ENCODE results near the gene AP2B1.

Gene AP2B1

GRCh38 chr17:35731917-35732805 is 145.0 kb downstream of the AP2B1 start:
- no peak for DNase-seq

GRCh38 chr17:35732806-35733136 is 145.6 kb downstream of the AP2B1 start:
- no peak for DNase-seq

DNA sequence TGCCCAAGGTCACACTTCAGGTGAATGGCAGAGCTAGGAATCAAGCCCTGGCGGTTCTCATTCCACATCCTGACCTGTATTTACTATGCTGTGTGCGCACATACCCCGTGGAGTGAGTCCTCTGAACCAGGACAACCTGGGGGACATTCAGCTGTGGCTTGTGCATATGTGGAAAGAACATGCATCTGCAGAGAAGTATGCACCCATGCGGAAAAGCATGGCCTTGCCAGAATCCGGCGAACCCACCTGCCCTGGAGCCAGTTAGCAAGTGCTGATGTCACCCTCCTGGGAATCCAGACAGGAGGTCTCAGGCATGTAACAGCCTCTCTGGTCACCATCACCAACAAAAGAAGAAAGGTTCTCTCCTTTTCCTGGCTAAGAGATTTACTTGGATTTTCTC is 146.2 kb downstream of the AP2B1 start:
- DNase-seq = no peak

DNA sequence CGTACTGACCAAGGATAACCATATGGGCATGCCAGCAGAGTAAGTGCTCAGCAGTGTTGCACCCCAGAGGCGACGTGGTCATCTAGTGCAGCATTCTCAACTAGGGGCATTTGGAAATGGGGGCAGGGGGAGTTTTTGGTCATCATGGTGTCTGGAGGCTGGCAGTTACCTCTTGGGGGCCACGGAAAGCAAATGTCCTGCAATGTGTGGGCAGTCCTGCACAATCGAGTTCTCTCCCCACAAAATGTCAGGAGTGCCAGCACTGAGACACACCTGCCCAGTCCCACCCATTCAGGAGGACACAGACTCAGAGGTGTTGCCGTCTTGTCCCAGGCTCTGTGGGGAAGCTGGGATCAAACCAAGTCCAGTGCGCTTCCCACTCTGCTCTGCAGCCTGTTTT is 147.3 kb downstream of the AP2B1 start:
- DNase-seq = no peak

- no peak for DNase-seq
Observed at GRCh38 chr17:35735036-35735805, 148.1 kb downstream of the AP2B1 start.

DNA sequence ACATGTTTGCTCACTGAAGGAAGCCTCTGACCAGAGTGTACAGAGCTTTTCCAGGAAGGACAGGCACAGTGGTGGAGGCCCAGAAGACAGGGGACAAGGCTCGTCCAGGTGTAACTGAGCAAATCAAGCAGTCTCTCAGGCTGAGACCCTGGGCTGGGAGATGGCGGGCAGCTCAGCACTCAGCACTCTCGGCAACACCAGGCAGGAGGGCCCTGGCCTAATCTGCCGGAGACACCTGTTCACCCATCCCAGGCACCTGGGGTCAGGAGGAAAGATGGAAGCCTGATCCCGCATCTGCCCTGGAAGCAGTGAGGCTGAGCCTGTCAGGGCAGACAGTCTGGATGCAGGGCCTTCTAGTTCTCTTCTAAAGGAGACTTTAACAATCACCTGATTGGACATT is 149.1 kb downstream of the AP2B1 start:
- no peak for DNase-seq

DNA sequence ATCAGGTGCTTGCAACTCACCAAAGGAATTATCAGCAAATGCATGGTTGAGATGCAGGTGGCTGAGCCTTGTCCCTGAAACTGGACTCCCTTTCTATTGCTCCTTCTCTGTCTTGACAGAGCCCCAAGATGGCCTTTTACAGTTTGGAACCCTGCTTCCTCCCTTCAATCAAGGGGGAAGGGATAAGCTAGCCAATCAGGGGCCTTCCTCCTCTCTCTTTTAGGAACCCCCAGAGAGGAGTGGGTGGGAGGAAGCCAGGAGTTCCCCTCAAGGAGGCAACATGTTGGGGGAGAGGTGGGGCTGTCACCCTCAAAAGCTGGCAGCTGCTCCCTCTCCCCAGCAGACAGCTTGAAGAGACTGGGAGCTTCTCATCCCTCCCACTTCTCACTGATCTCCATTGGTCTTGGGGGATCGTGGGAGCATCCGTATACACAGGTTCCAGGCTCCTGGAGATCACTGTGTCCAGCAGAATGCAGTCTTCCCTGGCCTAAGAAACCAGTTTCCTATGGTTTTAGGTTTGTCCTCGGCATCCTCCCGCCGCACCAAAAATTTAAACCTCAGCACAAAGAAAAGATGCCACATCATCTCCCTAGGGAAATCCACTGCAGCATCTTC is 151.5 kb downstream of the AP2B1 start:
- DNase-seq = no peak

- no peak for DNase-seq
Observed at GRCh38 chr17:35740216-35740615, 153.1 kb downstream of the AP2B1 start.

DNA sequence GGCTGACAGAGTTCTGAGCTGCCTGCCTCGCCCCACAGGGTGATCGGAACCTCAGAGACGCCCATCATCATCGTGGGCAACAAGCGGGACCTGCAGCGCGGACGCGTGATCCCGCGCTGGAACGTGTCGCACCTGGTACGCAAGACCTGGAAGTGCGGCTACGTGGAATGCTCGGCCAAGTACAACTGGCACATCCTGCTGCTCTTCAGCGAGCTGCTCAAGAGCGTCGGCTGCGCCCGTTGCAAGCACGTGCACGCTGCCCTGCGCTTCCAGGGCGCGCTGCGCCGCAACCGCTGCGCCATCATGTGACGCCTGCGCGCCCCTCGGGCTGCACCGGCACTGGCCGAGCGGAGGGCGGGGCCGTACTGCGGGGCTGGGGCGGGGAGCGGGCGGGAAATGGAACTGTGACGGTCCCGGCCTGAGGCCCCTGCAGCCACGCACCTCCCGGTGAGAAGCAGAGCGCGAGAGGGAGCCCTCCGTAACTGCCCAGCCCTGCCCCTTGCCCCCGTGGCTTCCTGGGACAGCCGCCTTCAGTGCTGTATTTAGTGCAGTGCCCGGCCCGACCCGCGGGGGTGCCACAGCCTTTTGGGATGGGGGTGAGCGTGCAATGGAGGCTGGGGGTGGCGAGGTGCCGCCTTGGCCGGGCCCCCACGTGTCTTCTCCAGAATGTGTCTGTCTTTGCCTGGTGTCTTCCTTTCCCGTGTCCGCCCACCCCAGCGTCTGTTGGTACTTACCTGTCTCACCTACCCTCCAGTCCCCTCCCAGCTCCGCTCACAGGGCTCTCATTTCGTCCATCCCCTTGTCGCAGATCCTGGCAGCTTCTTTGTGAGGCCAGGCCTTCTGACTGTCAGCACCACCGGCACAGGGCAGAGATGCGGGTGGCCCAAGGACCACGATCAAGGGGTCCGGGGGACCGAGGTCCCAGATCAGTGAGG is 154.1 kb downstream of the AP2B1 start:
- DNase-seq = no peak

- no peak for DNase-seq
Observed at GRCh38 chr17:35742496-35742895, 155.4 kb downstream of the AP2B1 start.

DNA sequence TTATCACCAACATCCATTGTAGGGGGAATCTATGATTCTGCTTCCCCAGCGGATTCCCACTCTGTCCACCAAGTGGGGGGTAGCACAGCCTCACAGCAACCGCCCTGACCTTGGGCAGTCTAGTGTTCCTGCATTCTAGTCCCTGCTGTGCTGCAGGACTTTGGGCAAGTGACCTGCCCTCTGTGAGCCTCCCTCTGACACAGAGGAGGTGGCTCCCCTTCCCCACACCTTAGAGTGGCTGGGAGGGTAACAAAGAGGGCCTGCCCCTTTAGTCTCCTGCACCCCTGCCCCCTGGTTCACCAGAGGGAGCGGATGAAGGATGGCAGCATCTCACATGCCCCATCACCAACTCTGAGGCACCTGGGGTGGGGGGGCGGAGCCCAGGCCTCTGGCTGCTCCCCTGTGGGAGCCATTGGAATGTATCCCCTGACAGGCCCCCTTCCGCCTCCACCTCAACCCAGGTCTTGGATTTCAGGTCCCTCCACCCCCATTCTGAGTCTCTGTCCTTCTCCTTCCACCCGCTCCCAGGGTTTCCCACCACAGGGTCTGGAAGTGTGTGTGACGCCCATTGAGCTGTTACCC is 155.9 kb downstream of the AP2B1 start:
- no peak for DNase-seq

DNA sequence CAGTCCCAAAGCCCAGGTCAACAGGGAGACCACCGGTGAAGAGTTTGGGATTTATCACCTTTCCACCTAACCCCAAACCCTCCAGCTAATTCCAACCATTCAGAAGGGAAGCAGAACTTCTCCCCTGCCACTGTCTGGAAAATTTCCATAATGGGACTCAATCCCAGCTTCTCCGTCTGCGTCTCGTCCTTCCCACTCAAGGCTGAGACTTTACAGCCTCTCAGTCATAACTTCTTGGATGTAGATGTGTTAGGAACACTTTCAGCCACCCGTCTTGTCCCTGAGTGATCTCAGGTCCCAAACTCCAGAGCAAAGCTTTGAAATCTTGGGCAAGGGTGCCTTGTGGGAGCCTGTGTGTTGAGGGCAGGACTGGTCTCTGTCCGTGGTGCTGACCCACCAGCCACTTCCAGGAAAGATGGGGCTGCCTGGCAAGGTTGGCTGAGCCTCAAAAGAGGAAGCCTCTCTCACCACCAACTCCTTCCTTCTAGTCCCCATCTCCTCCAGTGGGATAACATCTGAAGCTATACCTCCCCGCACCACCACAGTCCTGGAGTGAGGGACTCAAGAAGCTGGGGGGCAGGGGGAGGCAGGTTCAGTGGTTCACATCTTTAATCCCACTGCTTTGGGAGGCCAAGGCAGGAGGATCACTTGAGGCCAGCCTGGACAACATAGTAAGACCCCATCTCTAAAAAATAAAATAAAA is 156.7 kb downstream of the AP2B1 start:
- DNase-seq = peak; percentile 16

DNA sequence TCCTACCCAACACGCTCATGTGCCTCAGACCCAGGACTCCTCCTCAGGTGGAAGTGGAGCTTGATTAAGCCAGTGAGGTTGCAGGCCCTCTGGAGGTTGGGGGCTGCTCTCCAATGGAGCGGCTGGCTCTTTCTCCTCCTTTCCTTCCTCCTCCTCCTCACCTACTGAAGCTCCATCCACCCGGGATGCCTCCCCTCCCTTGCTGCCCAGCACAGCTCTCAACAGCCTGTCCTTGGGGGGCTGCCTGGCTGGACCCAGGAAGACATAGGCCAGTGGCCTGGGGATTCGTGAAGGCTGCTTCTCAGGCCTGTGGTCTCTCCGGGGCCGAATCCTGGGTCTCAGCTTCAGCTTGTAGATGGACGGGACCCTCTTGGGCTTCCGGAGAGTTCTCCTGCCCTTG is 157.7 kb downstream of the AP2B1 start:
- no peak for DNase-seq

- no peak for DNase-seq
Observed at GRCh38 chr17:35745246-35745645, 158.1 kb downstream of the AP2B1 start.

- DNase-seq = no peak
Observed at GRCh38 chr17:35745749-35746320, 158.7 kb downstream of the AP2B1 start.

GRCh38 chr17:35747540-35748017 is 160.5 kb downstream of the AP2B1 start:
- peak; percentile 72 for DNase-seq

- no peak for DNase-seq
Observed at GRCh38 chr17:35748341-35748841, 161.3 kb downstream of the AP2B1 start.

DNA sequence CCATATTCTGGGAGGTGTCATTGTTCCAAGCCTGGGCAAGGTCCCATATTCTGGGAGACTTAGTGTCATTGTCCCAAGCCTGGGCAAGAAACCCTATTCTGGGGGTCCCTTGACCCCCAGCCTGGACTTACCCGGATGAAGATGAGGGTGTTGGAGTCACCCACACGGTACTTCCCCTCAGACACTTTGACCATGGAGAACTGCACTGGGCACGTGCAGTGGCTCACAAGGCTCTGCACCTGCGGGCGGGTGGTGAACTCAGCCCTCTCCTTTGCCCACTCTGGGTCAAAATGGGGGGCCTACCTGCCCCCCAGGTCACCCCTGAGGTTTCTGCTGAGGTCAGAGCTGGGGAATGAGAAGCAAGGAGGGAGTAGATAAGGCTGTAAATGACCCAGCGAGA is 161.9 kb downstream of the AP2B1 start:
- DNase-seq = no peak

- no peak for DNase-seq
Observed at GRCh38 chr17:35749560-35750412, 162.7 kb downstream of the AP2B1 start.

All from inflammatory macrophage treated with lipopolysaccharide for 4 hours (primary cell).